H9 (cell line): ENCODE data around the gene UVRAG. TPM values are rescaled to one million over a fixed set of nuclear protein-coding genes. Genes with fewer than 3 reads are reported as not detected.

Experiments
- DNase-seq: peaks from one replicate; pipeline ENCODE4 v3.0.0-alpha.2; 2017
- H2AFZ ChIP-seq: one replicate; pipeline ENCODE4 v1.6.1; 2013; ENCODE audit warnings: mild to moderate bottlenecking, low read length, control low read depth, moderate library complexity
- H2AK5ac ChIP-seq: 2 replicates; pipeline ENCODE4 v1.6.1; 2013; ENCODE audit warnings: low read length, control low read depth, mixed read lengths; ENCODE audit not compliant: insufficient read length
- H2BK120ac ChIP-seq: one replicate; pipeline ENCODE4 v1.6.1; 2013; ENCODE audit warnings: low read depth, mild to moderate bottlenecking, low read length, control low read depth, inconsistent platforms; ENCODE audit not compliant: poor library complexity, severe bottlenecking
- H2BK12ac ChIP-seq: 2 replicates; pipeline ENCODE4 v1.6.1; 2013; ENCODE audit warnings: low read length, control low read depth, mixed read lengths, low read depth; ENCODE audit not compliant: insufficient read length
- H2BK15ac ChIP-seq: 2 replicates; pipeline ENCODE4 v1.6.1; 2013; ENCODE audit warnings: low read depth, low read length, control low read depth
- H2BK20ac ChIP-seq: one replicate; pipeline ENCODE4 v1.6.1; 2013; ENCODE audit warnings: low read depth, mild to moderate bottlenecking, low read length, control low read depth, inconsistent platforms; ENCODE audit not compliant: poor library complexity, severe bottlenecking
- H2BK5ac ChIP-seq: 2 replicates; pipeline ENCODE4 v1.6.1; 2013; ENCODE audit warnings: low read length, control low read depth, mixed read lengths; ENCODE audit not compliant: insufficient read length
- H3K14ac ChIP-seq: 2 replicates; pipeline ENCODE4 v1.6.1; 2013; ENCODE audit warnings: low read length, control low read depth; ENCODE audit not compliant: insufficient read depth
- H3K18ac ChIP-seq: 2 replicates; pipeline ENCODE4 v1.6.1; 2013; ENCODE audit warnings: low read depth, mild to moderate bottlenecking, mixed read lengths, low read length, control low read depth; ENCODE audit not compliant: insufficient read length
- H3K23ac ChIP-seq: 2 replicates; pipeline ENCODE4 v1.6.1; 2013; ENCODE audit warnings: low read length, control low read depth, mixed read lengths, low read depth; ENCODE audit not compliant: insufficient read length
- H3K23me2 ChIP-seq: 2 replicates; pipeline ENCODE4 v1.6.1; 2013; ENCODE audit warnings: low read depth, mild to moderate bottlenecking, mixed read lengths, low read length, control low read depth; ENCODE audit not compliant: insufficient read length, poor library complexity, severe bottlenecking
- H3K27ac ChIP-seq: 2 replicates; pipeline ENCODE4 v1.5.1; 2013; ENCODE audit warnings: low read length, control low read depth, mixed read lengths, low read depth; ENCODE audit not compliant: insufficient read length
- H3K27me3 ChIP-seq: 2 replicates; pipeline ENCODE4 v1.6.1; 2013; ENCODE audit warnings: low read length, control low read depth, inconsistent platforms; ENCODE audit not compliant: insufficient read depth
- H3K4ac ChIP-seq: 2 replicates; pipeline ENCODE4 v1.6.1; 2013; ENCODE audit warnings: low read depth, mild to moderate bottlenecking, control low read depth, inconsistent platforms, low read length, moderate library complexity
- H3K4me1 ChIP-seq: 2 replicates; pipeline ENCODE4 v1.6.1; 2013; ENCODE audit warnings: low read length, control low read depth, inconsistent platforms; ENCODE audit not compliant: insufficient read depth
- H3K4me2 ChIP-seq: 2 replicates; pipeline ENCODE4 v1.6.1; 2013; ENCODE audit warnings: low read length, control low read depth, mixed read lengths; ENCODE audit not compliant: insufficient read length, insufficient read depth
- H3K56ac ChIP-seq: 2 replicates; pipeline ENCODE4 v1.6.1; 2013; ENCODE audit warnings: low read depth, mild to moderate bottlenecking, mixed read lengths, low read length, control low read depth; ENCODE audit not compliant: insufficient read length
- H3K79me1 ChIP-seq: 2 replicates; pipeline ENCODE4 v1.6.1; 2013; ENCODE audit warnings: low read depth, mild to moderate bottlenecking, moderate library complexity, low read length, control low read depth, inconsistent platforms; ENCODE audit not compliant: insufficient read depth, poor library complexity, severe bottlenecking
- H3K79me2 ChIP-seq: 2 replicates; pipeline ENCODE4 v1.6.1; 2013; ENCODE audit warnings: low read length, control low read depth, inconsistent platforms; ENCODE audit not compliant: insufficient read depth
- H3K9ac ChIP-seq: 2 replicates; pipeline ENCODE4 v1.6.1; 2013; ENCODE audit warnings: low read length, control low read depth, mixed read lengths; ENCODE audit not compliant: insufficient read length; ENCODE audit errors: extremely low read depth
- H3K9me3 ChIP-seq: one replicate; pipeline ENCODE4 v1.6.1; 2013; ENCODE audit warnings: low read depth, low read length, inconsistent platforms; ENCODE audit not compliant: control insufficient read depth
- H3T11ph ChIP-seq: one replicate; pipeline ENCODE4 v1.6.1; 2013; ENCODE audit warnings: mild to moderate bottlenecking, low read length, control low read depth, inconsistent platforms
- H4K20me1 ChIP-seq: one replicate; pipeline ENCODE4 v1.6.1; 2013; ENCODE audit not compliant: control insufficient read depth, insufficient read length, insufficient read depth
- H4K5ac ChIP-seq: 2 replicates; pipeline ENCODE4 v1.6.1; 2013; ENCODE audit warnings: low read depth, mild to moderate bottlenecking, mixed read lengths, low read length, control low read depth; ENCODE audit not compliant: insufficient read length
- H4K8ac ChIP-seq: replicated peaks from 2 replicates; pipeline ENCODE4 v1.6.1; 2013; ENCODE audit warnings: low read length, control low read depth, mixed read lengths, low read depth; ENCODE audit not compliant: insufficient read length
- H4K91ac ChIP-seq: 2 replicates; pipeline ENCODE4 v1.6.1; 2013; ENCODE audit warnings: low read depth, mild to moderate bottlenecking, moderate library complexity, mixed read lengths, low read length, control low read depth; ENCODE audit not compliant: insufficient read length
- H3K27ac Mint-ChIP-seq, 3 experiments: 2 replicates in 2 of 3; 3 replicates in 1 of 3; pipeline ENCODE4 v1.8.0; 2020 to 2021; ENCODE audit warnings: mixed read lengths in 3 of 3, mild to moderate bottlenecking in 1 of 3, moderate library complexity in 1 of 3
- H3K27me3 Mint-ChIP-seq: 2 replicates; pipeline ENCODE4 v1.8.0; 2021; ENCODE audit warnings: low read depth, mild to moderate bottlenecking, moderate library complexity, mixed read lengths
- H3K36me3 Mint-ChIP-seq, 3 experiments: 2 replicates in 2 of 3; 3 replicates in 1 of 3; pipeline ENCODE4 v1.8.0; 2020 to 2021; ENCODE audit warnings: low read depth in 3 of 3, mixed read lengths in 3 of 3; ENCODE audit not compliant: insufficient read depth in 1 of 3
- H3K4me1 Mint-ChIP-seq, 2 experiments: 2 replicates each; pipeline ENCODE4 v1.8.0; 2020; ENCODE audit warnings: mixed read lengths in 2 of 2
- H3K4me3 Mint-ChIP-seq, 2 experiments: 2 replicates in 1 of 2; 3 replicates in 1 of 2; pipeline ENCODE4 v1.8.0; 2020 to 2021; ENCODE audit warnings: mild to moderate bottlenecking in 2 of 2, mixed read lengths in 2 of 2, moderate library complexity in 1 of 2
- H3K9me3 Mint-ChIP-seq, 2 experiments: 2 replicates in 1 of 2; 3 replicates in 1 of 2; pipeline ENCODE4 v1.8.0; 2020; ENCODE audit warnings: mild to moderate bottlenecking in 2 of 2, mixed read lengths in 2 of 2, moderate library complexity in 1 of 2
- total RNA-seq: library from RNA; stranded (reverse); gene quantifications from 2 replicates; pipeline ENCODE4 v1.2.1, GENCODE V29; 2021
- TF ChIP-seq, protein P1 (sequence below): fragments of 200-600 bp; sonication (generic); conservative IDR thresholded peaks from 3 replicates; pipeline ENCODE4 v1.8.0; 2021; ENCODE audit warnings: antibody characterized with exemption, mild to moderate bottlenecking

The UVRAG gene
- total RNA-seq, 1 experiment from 2014 or later, result 18.5 TPM

DNA sequence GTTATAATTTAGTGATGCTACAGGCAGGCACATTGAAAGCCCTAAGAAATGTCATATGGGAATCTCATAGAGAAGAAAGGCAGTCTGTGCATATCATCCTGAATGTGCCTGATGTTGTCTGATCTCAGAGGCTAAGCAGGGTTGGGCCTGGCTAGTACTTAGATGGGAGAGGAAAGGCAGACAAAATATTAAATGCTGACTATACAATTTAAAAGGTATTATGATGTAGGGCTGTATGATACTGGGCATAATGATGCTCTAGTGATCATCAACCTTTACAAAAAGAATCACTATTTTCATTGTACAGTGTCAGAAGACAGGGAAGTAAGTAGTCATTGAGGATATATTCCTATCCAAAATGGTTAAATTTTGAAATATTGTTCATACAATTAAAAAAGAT is 119.8 kb downstream of the UVRAG start:
- Histone ChIP-seq H2AK5ac (no peak overlapping the region), H3K27me3 (no peaks in the 10 kb centered on the region), H3K9me3 (no peaks in the 10 kb centered on the region), H2BK20ac (no peak overlapping the region), H2AFZ (no peak overlapping the region), H3K56ac (no peak overlapping the region), H4K91ac (no peak overlapping the region), H2BK120ac (no peak overlapping the region), H3K27ac (no peak overlapping the region), H4K20me1 (no peaks in the 10 kb centered on the region), H2BK15ac (no peak overlapping the region), H4K8ac (no peak overlapping the region), H3K23me2 (no peaks in the 10 kb centered on the region), H3K4me2 (no peak overlapping the region), H4K5ac (no peak overlapping the region), H3T11ph (no peak overlapping the region), H3K23ac (no peak overlapping the region), H3K9ac (no peak overlapping the region), H3K14ac (no peak overlapping the region), H2BK12ac (no peak overlapping the region), H3K18ac (no peak overlapping the region), H3K79me2 (no peaks in the 10 kb centered on the region), H3K79me1 (no peaks in the 10 kb centered on the region), H2BK5ac (no peak overlapping the region), H3K4ac (no peak overlapping the region), H3K4me1 (no peaks in the 10 kb centered on the region)
- H3K4me3 Mint-ChIP-seq, result no peak overlapping the region
- H3K27ac Mint-ChIP-seq, result no peak overlapping the region
- DNase-seq, result no peak
- no peaks in the 10 kb centered on the region for H3K4me1 Mint-ChIP-seq
- TF ChIP-seq, protein P1, sequence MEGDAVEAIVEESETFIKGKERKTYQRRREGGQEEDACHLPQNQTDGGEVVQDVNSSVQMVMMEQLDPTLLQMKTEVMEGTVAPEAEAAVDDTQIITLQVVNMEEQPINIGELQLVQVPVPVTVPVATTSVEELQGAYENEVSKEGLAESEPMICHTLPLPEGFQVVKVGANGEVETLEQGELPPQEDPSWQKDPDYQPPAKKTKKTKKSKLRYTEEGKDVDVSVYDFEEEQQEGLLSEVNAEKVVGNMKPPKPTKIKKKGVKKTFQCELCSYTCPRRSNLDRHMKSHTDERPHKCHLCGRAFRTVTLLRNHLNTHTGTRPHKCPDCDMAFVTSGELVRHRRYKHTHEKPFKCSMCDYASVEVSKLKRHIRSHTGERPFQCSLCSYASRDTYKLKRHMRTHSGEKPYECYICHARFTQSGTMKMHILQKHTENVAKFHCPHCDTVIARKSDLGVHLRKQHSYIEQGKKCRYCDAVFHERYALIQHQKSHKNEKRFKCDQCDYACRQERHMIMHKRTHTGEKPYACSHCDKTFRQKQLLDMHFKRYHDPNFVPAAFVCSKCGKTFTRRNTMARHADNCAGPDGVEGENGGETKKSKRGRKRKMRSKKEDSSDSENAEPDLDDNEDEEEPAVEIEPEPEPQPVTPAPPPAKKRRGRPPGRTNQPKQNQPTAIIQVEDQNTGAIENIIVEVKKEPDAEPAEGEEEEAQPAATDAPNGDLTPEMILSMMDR, result no peak
- H3K9me3 Mint-ChIP-seq, result no peaks in the 10 kb centered on the region
- no peaks in the 10 kb centered on the region for H3K27me3 Mint-ChIP-seq
- H3K36me3 Mint-ChIP-seq, result no peaks in the 10 kb centered on the region
